Mesenchymal stem cell (in vitro differentiated cells and primary cell): ENCODE results near the gene NDUFB11.
"Not testable (repeated sequence)": the region's sequence is repeated elsewhere in the genome, so short reads cannot be mapped to it uniquely, and the experiment has no call there.

Source experiments
- DNase-seq: peaks from one replicate; pipeline ENCODE4 v3.0.0-alpha.2; 2013
- H2AFZ ChIP-seq: one replicate; pipeline ENCODE4 v1.6.1; 2013; ENCODE audit warnings: low read depth, mild to moderate bottlenecking, control low read depth, inconsistent platforms, low read length, moderate library complexity
- H2AK5ac ChIP-seq: 2 replicates; pipeline ENCODE4 v1.6.1; 2013; ENCODE audit warnings: low read length, moderate library complexity, mild to moderate bottlenecking, inconsistent platforms; ENCODE audit not compliant: severe bottlenecking
- H2BK120ac ChIP-seq: one replicate; pipeline ENCODE4 v1.6.1; 2013; ENCODE audit warnings: low read depth, mild to moderate bottlenecking, inconsistent platforms, low read length, moderate library complexity
- H2BK12ac ChIP-seq, 2 experiments: one replicate each; pipeline ENCODE4 v1.6.1; 2013; ENCODE audit warnings: inconsistent platforms in 2 of 2, low read length in 2 of 2, mild to moderate bottlenecking in 2 of 2, moderate library complexity in 2 of 2, control low read depth in 1 of 2
- H2BK15ac ChIP-seq: one replicate; pipeline ENCODE4 v1.6.1; 2013; ENCODE audit warnings: mild to moderate bottlenecking, low read depth, inconsistent platforms; ENCODE audit not compliant: poor library complexity, severe bottlenecking
- H2BK5ac ChIP-seq: 2 replicates; pipeline ENCODE4 v1.6.1; 2013; ENCODE audit warnings: low read depth, mild to moderate bottlenecking, low read length, control low read depth, inconsistent platforms; ENCODE audit not compliant: poor library complexity, severe bottlenecking
- H3K14ac ChIP-seq, 2 experiments: one replicate each; pipeline ENCODE4 v1.6.1; 2013; ENCODE audit warnings: inconsistent platforms in 2 of 2, low read length in 2 of 2, control low read depth in 1 of 2, mild to moderate bottlenecking in 1 of 2, moderate library complexity in 1 of 2
- H3K18ac ChIP-seq, 2 experiments: one replicate each; pipeline ENCODE4 v1.6.1; 2013; ENCODE audit warnings: inconsistent platforms in 2 of 2, low read length in 2 of 2, control low read depth in 1 of 2, low read depth in 1 of 2, mild to moderate bottlenecking in 1 of 2
- H3K23ac ChIP-seq, 2 experiments: one replicate each; pipeline ENCODE4 v1.6.1; 2013; ENCODE audit warnings: inconsistent platforms in 2 of 2, low read length in 2 of 2, mild to moderate bottlenecking in 2 of 2, moderate library complexity in 2 of 2, control low read depth in 1 of 2
- H3K27ac ChIP-seq: 2 replicates; pipeline ENCODE4 v1.5.1; 2013; ENCODE audit warnings: mild to moderate bottlenecking, moderate library complexity, low read length, control low read depth, inconsistent platforms; ENCODE audit not compliant: poor library complexity, severe bottlenecking
- H3K27me3 ChIP-seq, 2 experiments: 2 replicates each; pipeline versions ENCODE4 v1.6.1 to v1.7.0; 2013; ENCODE audit warnings: low read length in 2 of 2, mild to moderate bottlenecking in 2 of 2, moderate library complexity in 2 of 2, control low read depth in 1 of 2, inconsistent platforms in 1 of 2; ENCODE audit not compliant: control insufficient read depth in 1 of 2, insufficient read depth in 1 of 2
- H3K36me3 ChIP-seq, 2 experiments: 2 replicates each; pipeline versions ENCODE4 v1.6.1 to v1.7.0; 2013; ENCODE audit warnings: low read length in 2 of 2, control low read depth in 1 of 2, inconsistent platforms in 1 of 2, low read depth in 1 of 2, mild to moderate bottlenecking in 1 of 2; ENCODE audit not compliant: insufficient read depth in 2 of 2, control insufficient read depth in 1 of 2
- H3K4ac ChIP-seq, 2 experiments: one replicate each; pipeline ENCODE4 v1.6.1; 2013; ENCODE audit warnings: inconsistent platforms in 2 of 2, low read length in 2 of 2, mild to moderate bottlenecking in 2 of 2, moderate library complexity in 2 of 2, control low read depth in 1 of 2, low read depth in 1 of 2
- H3K4me1 ChIP-seq: 2 replicates; pipeline ENCODE4 v1.6.1; 2013; ENCODE audit warnings: low read depth, low read length, control low read depth; ENCODE audit not compliant: control insufficient read depth, insufficient read depth
- H3K4me2 ChIP-seq: 2 replicates; pipeline ENCODE4 v1.6.1; 2013; ENCODE audit warnings: low read length, mild to moderate bottlenecking, inconsistent platforms; ENCODE audit not compliant: poor library complexity, severe bottlenecking
- H3K4me3 ChIP-seq, 2 experiments: 2 replicates each; pipeline versions ENCODE4 v1.5.1 to v1.7.0; 2013; ENCODE audit warnings: low read length in 2 of 2, mild to moderate bottlenecking in 2 of 2, control low read depth in 1 of 2, low read depth in 1 of 2; ENCODE audit not compliant: insufficient read depth in 1 of 2
- H3K79me1 ChIP-seq: replicated peaks from 2 replicates; pipeline ENCODE4 v1.6.1; 2013; ENCODE audit warnings: mild to moderate bottlenecking, control low read depth, low read length, inconsistent platforms; ENCODE audit not compliant: poor library complexity, severe bottlenecking
- H3K9ac ChIP-seq: 2 replicates; pipeline ENCODE4 v1.7.0; 2013; ENCODE audit warnings: mild to moderate bottlenecking, low read length, moderate library complexity
- H3K9me3 ChIP-seq: 2 replicates; pipeline ENCODE4 v1.7.0; 2013; ENCODE audit warnings: mild to moderate bottlenecking, low read length; ENCODE audit not compliant: control insufficient read depth
- H4K8ac ChIP-seq: one replicate; pipeline ENCODE4 v1.6.1; 2013; ENCODE audit warnings: inconsistent platforms, mild to moderate bottlenecking, low read length, moderate library complexity
- H4K91ac ChIP-seq: one replicate; pipeline ENCODE4 v1.6.1; 2013; ENCODE audit warnings: mild to moderate bottlenecking, low read length, inconsistent platforms
- WGBS: methylation state at CpG from one replicate; pipeline ENCODE4 v1.1.7; 2013; ENCODE audit warnings: mixed read lengths; 5-methylcytosine and 5-hydroxymethylcytosine counted together

The NDUFB11 gene

GRCh38 chrX:47145395-47146120 lies 1.1 kb upstream of the NDUFB11 start:
- H3K27me3 ChIP-seq = peaks cover 0 to 20% of the 10 kb centered on the region in 2 experiments
- H3K14ac ChIP-seq = peak overlapping the region; percentile 82 to 97
- H2BK12ac ChIP-seq = no peak overlapping the region
- WGBS = 2% methylated on average over 29 of the region's 39 CpGs
- peak overlapping the region; percentile 82 for H2AFZ ChIP-seq
- H3K9ac ChIP-seq = peak overlapping the region; percentile 92
- peaks cover 11% of the 10 kb centered on the region for H3K4me1 ChIP-seq
- H2BK15ac ChIP-seq = no peak overlapping the region
- H4K91ac ChIP-seq = peak overlapping the region; percentile 94
- H3K23ac ChIP-seq = no peak overlapping the region
- H3K36me3 ChIP-seq = peaks cover 13 to 20% of the 10 kb centered on the region in 2 experiments
- peak overlapping the region; percentile 91 for H4K8ac ChIP-seq
- H2AK5ac ChIP-seq = no peak overlapping the region
- H3K4me2 ChIP-seq = peak overlapping the region; percentile 71
- H3K4me3 ChIP-seq = peak overlapping the region; percentile 87 to 91
- H2BK120ac ChIP-seq = peak overlapping the region; percentile 61
- peak overlapping the region; percentile 87 to 94 for H3K18ac ChIP-seq
- H3K9me3 ChIP-seq = no peaks in the 10 kb centered on the region
- H2BK5ac ChIP-seq = peak overlapping the region; percentile 97
- no peak for DNase-seq
- H3K27ac ChIP-seq = peak overlapping the region; percentile 98
- peak overlapping the region in 1 of 2 experiments; percentile 98 for H3K4ac ChIP-seq
- H3K79me1 ChIP-seq = no peaks in the 10 kb centered on the region

DNA sequence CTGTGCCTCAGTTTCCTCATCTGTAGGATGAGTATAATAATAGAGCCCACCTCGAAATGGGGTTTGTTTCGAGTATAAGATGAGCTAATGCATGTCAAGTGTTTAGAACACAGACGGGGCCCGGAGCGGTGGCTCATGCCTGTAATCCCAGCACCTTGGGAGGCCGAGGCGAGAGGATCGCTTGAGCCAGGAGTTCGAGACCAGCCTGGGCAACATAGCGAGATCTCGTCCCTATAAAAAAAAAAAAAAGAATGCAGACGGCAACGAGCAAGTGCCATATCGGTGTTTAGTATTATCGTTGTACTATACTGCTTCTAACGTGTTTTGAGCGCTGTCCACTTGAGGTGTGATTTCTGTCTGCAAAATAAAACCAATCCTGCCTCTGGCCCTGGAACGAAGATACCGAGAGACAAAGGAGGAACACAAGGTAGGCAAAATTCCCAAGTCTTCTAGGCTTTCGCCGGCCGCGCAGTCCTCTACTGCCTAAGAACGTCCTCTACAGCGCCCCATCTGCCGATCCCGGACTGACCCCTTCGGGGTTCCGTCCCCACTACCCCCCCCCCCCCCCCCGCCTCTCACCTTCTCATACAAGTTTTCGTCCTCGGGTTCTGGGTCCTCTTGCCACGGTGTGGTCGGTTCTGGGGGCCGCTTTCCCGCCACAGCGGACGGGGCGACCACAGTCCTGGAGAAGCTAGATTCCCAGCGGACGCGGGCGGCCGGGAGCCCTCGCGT lies 442 bp downstream of the NDUFB11 start:
- H3K9ac ChIP-seq = peak overlapping the region; percentile 92
- H2BK12ac ChIP-seq = no peak overlapping the region
- H3K4me1 ChIP-seq = peaks cover 11% of the 10 kb centered on the region
- 8% methylated on average over 33 of the region's 46 CpGs for WGBS
- H4K91ac ChIP-seq = peak overlapping the region; percentile 7
- H2BK15ac ChIP-seq = no peak overlapping the region
- H4K8ac ChIP-seq = peak overlapping the region; percentile 77
- no peak overlapping the region for H3K4ac ChIP-seq
- H3K14ac ChIP-seq = no peak overlapping the region
- H3K79me1 ChIP-seq = no peaks in the 10 kb centered on the region
- H3K18ac ChIP-seq = peak overlapping the region in 1 of 2 experiments; percentile 21
- peak overlapping the region; percentile 83 to 87 for H3K4me3 ChIP-seq
- peaks cover 10 to 26% of the 10 kb centered on the region in 2 experiments for H3K36me3 ChIP-seq
- H3K4me2 ChIP-seq = peak overlapping the region; percentile 74
- H2AK5ac ChIP-seq = no peak overlapping the region
- H3K27me3 ChIP-seq = peaks cover 0 to 30% of the 10 kb centered on the region in 2 experiments
- H2AFZ ChIP-seq = no peak overlapping the region
- peak; percentile 61 for DNase-seq
- no peak overlapping the region for H2BK120ac ChIP-seq
- no peak overlapping the region for H3K27ac ChIP-seq
- no peaks in the 10 kb centered on the region for H3K9me3 ChIP-seq
- H2BK5ac ChIP-seq = no peak overlapping the region
- no peak overlapping the region for H3K23ac ChIP-seq

DNA sequence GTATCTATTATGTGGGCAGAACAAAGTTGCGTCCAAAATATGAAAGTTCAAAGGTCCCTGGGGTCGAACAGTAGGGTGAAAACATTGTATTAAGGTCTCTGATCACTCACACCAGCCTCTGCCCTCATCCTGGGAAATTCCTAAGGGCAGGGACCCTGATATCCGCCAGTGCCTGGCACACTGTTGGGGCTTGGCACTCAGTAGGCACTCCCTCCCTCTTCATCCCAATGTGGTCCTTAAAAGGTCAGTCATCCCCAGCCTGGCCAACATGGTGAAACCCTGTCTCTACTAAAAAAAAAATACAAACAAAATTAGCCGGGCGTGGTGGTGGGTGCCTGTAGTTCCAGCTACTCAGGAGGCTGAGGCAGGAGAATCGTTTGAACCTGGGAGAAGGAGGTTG lies 6.3 kb downstream of the NDUFB11 start:
- Histone ChIP-seq H2BK12ac (no peak overlapping the region), H3K36me3 (peaks cover 10 to 21% of the 10 kb centered on the region in 2 experiments), H3K14ac (no peak overlapping the region), H2BK120ac (no peak overlapping the region), H3K27me3 (peaks cover 0 to 26% of the 10 kb centered on the region in 2 experiments), H2AK5ac (no peak overlapping the region), H2BK15ac (no peak overlapping the region), H2AFZ (no peak overlapping the region), H3K4me2 (no peak overlapping the region), H3K27ac (no peak overlapping the region), H2BK5ac (no peak overlapping the region), H4K91ac (no peak overlapping the region), H3K4me3 (no peak overlapping the region), H3K18ac (no peak overlapping the region), H3K23ac (no peak overlapping the region), H3K9ac (no peak overlapping the region), H4K8ac (no peak overlapping the region), H3K4ac (no peak overlapping the region), H3K4me1 (no peaks in the 10 kb centered on the region), H3K79me1 (no peaks in the 10 kb centered on the region), H3K9me3 (no peaks in the 10 kb centered on the region)
- WGBS = 88% methylated on average over 6 of the region's 6 CpGs
- DNase-seq = no peak

DNA sequence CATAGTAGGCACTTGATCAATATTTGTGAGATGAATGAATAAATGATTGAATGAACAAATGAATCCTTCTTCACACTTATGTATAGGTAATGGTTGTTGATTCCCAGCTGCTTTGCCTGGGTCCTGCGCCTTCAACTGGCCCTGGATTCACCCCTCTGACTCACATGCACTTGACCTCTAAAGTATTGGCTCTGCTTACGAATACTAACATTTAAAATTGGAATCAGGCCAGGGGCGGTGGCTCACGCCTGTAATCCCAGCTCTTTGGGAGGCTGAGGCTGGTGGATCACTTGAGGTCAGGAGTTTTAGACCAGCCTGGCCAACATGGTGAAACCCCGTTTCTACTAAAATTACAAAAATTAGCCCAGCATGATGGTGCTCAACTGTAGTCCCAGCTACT lies 8.9 kb downstream of the NDUFB11 start:
- not testable (repeated sequence) for H3K36me3 ChIP-seq, H3K27ac ChIP-seq, H3K4ac ChIP-seq, H4K91ac ChIP-seq, H2BK15ac ChIP-seq, H2BK5ac ChIP-seq, H3K9me3 ChIP-seq, H2AFZ ChIP-seq, H3K4me2 ChIP-seq, H4K8ac ChIP-seq, H2AK5ac ChIP-seq, H2BK12ac ChIP-seq, H3K14ac ChIP-seq, H3K79me1 ChIP-seq, H3K4me3 ChIP-seq, H3K23ac ChIP-seq, H2BK120ac ChIP-seq, H3K4me1 ChIP-seq, H3K9ac ChIP-seq, H3K18ac ChIP-seq
- WGBS = 48% methylated on average over 3 of the region's 5 CpGs
- peaks cover 0 to 14% of the 10 kb centered on the region in 2 experiments for H3K27me3 ChIP-seq
- peak; percentile 68 for DNase-seq
